ENCODE measurements around the gene EID3.
"Not testable (repeated sequence)": the region's sequence is repeated elsewhere in the genome, so short reads cannot be mapped to it uniquely, and the experiment has no call there.

EID3 gene

GRCh38 chr12:104310751-104311633, 7.5 kb downstream of the EID3 start:
- DNase-seq (ENCODE audit: extremely low read depth in 1 of 2, low read depth in 1 of 2), result no peak

GRCh38 chr12:104312202-104312601, 8.7 kb downstream of the EID3 start:
- DNase-seq (ENCODE audit: extremely low read depth in 1 of 2, low read depth in 1 of 2), result no peak

- DNase-seq (ENCODE audit: extremely low read depth in 1 of 2, low read depth in 1 of 2), result no peak
Measured at GRCh38 chr12:104312654-104313053, 9.1 kb downstream of the EID3 start.

- no peak for DNase-seq (ENCODE audit: extremely low read depth in 1 of 2, low read depth in 1 of 2)
Measured at GRCh38 chr12:104313568-104314241, 10.2 kb downstream of the EID3 start.

- DNase-seq (ENCODE audit: extremely low read depth in 1 of 2, low read depth in 1 of 2), result no peak
Measured at GRCh38 chr12:104314242-104314614, 10.7 kb downstream of the EID3 start.

- no peak for DNase-seq (ENCODE audit: extremely low read depth in 1 of 2, low read depth in 1 of 2)
Measured at GRCh38 chr12:104315326-104316224, 12.0 kb downstream of the EID3 start.

GRCh38 chr12:104316936-104317335, 13.4 kb downstream of the EID3 start:
- DNase-seq (ENCODE audit: extremely low read depth in 1 of 2, low read depth in 1 of 2), result no peak

- no peak for DNase-seq (ENCODE audit: extremely low read depth in 1 of 2, low read depth in 1 of 2)
Measured at GRCh38 chr12:104317538-104318210, 14.1 kb downstream of the EID3 start.

- DNase-seq (ENCODE audit: extremely low read depth in 1 of 2, low read depth in 1 of 2), result no peak
Measured at GRCh38 chr12:104319028-104319427, 15.5 kb downstream of the EID3 start.

GRCh38 chr12:104319918-104320626, 16.5 kb downstream of the EID3 start:
- no peak for DNase-seq (ENCODE audit: extremely low read depth in 1 of 2, low read depth in 1 of 2)

GRCh38 chr12:104320627-104321024, 17.1 kb downstream of the EID3 start:
- DNase-seq (ENCODE audit: extremely low read depth in 1 of 2, low read depth in 1 of 2), result no peak

GRCh38 chr12:104321949-104322348, 18.4 kb downstream of the EID3 start:
- no peak for DNase-seq (ENCODE audit: extremely low read depth in 1 of 2, low read depth in 1 of 2)

GRCh38 chr12:104322533-104322932, 19.0 kb downstream of the EID3 start:
- DNase-seq (ENCODE audit: extremely low read depth in 1 of 2, low read depth in 1 of 2), result not testable (repeated sequence)

- no peak for DNase-seq (ENCODE audit: extremely low read depth in 1 of 2, low read depth in 1 of 2)
Measured at GRCh38 chr12:104323899-104324298, 20.4 kb downstream of the EID3 start.

- DNase-seq (ENCODE audit: extremely low read depth in 1 of 2, low read depth in 1 of 2), result not testable (repeated sequence)
Measured at GRCh38 chr12:104328278-104328677, 24.7 kb downstream of the EID3 start.

- no peak for DNase-seq (ENCODE audit: extremely low read depth in 1 of 2, low read depth in 1 of 2)
Measured at GRCh38 chr12:104328790-104329189, 25.3 kb downstream of the EID3 start.

GRCh38 chr12:104329707-104330532, 26.4 kb downstream of the EID3 start:
- no peak for DNase-seq (ENCODE audit: extremely low read depth in 1 of 2, low read depth in 1 of 2)

GRCh38 chr12:104331376-104331775, 27.8 kb downstream of the EID3 start:
- DNase-seq (ENCODE audit: extremely low read depth in 1 of 2, low read depth in 1 of 2), result no peak

- DNase-seq (ENCODE audit: extremely low read depth in 1 of 2, low read depth in 1 of 2), result not testable (repeated sequence)
Measured at GRCh38 chr12:104332273-104332672, 28.7 kb downstream of the EID3 start.
